Measurements from ENCODE around the gene SETBP1.

DNA sequence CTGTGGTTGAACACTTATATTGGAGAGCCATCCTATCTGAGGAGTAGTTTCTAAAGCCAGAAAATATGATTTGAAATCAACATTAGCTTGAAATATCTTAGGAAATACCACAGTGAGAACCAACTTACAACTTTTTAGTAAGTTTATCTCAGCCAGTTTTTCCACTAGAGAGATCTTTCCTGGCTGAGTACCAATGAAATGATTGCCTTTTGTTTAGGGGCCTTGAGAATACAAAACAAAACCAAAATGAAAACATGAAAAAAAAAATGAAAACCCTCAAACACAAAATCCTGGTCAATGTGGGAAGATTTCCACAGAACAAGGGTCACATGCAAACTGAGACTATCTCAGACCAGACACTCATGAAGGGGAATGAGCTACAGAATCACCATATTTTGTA lies 429.0 kb downstream of the SETBP1 start:
- no peak for TF ChIP-seq CHD1 (IDR thresholded peaks at IDR 0.05; ENCODE audit: low read depth, low read length)
- no peak for TF ChIP-seq POLR2A (IDR thresholded peaks at IDR 0.05; ENCODE audit: low read depth, low read length)
- TF ChIP-seq, protein P1, sequence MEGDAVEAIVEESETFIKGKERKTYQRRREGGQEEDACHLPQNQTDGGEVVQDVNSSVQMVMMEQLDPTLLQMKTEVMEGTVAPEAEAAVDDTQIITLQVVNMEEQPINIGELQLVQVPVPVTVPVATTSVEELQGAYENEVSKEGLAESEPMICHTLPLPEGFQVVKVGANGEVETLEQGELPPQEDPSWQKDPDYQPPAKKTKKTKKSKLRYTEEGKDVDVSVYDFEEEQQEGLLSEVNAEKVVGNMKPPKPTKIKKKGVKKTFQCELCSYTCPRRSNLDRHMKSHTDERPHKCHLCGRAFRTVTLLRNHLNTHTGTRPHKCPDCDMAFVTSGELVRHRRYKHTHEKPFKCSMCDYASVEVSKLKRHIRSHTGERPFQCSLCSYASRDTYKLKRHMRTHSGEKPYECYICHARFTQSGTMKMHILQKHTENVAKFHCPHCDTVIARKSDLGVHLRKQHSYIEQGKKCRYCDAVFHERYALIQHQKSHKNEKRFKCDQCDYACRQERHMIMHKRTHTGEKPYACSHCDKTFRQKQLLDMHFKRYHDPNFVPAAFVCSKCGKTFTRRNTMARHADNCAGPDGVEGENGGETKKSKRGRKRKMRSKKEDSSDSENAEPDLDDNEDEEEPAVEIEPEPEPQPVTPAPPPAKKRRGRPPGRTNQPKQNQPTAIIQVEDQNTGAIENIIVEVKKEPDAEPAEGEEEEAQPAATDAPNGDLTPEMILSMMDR (conservative IDR thresholded peaks at IDR 0.05; ENCODE audit: low read depth, low read length): no peak

Data from IMR-90 (cell line).